ENCODE results near the gene SLC24A3. TPM values are rescaled to one million over a fixed set of nuclear protein-coding genes. Genes with fewer than 3 reads are reported as not detected.

SLC24A3 gene
- total and polyA plus RNA-seq, 2 of the 13 experiments (the other 11 are each of a cell fraction or from before 2014, with no cell fraction given) = not detected

- TF ChIP-seq TRAFD1 (CRISPR knock-in tag; IDR thresholded peaks at IDR 0.05; ENCODE audit: borderline replicate concordance) (0 out of 2 replicates have a peak, but pooled peaks have one; percentile 46), ZNF33B (CRISPR knock-in tag; IDR thresholded peaks at IDR 0.05) (no peak), SALL2 (CRISPR knock-in tag; IDR thresholded peaks at IDR 0.05) (no peak), ZNF674 (CRISPR knock-in tag; IDR thresholded peaks at IDR 0.05; ENCODE audit: low read depth) (no peak), ZNF10 (CRISPR knock-in tag; IDR thresholded peaks at IDR 0.05; ENCODE audit: borderline replicate concordance, low read depth) (no peak), SIN3A (IDR thresholded peaks at IDR 0.05; ENCODE audit: borderline replicate concordance, low read depth, low read length) (peak; percentile 56; the same call in 1 of the 2 replicates), NFKBIZ (CRISPR knock-in tag; IDR thresholded peaks at IDR 0.05) (no peak), CENPX (CRISPR knock-in tag; IDR thresholded peaks at IDR 0.05) (no peak), ZNF788 (CRISPR knock-in tag; IDR thresholded peaks at IDR 0.05; ENCODE audit: borderline replicate concordance) (no peak), ZNF563 (CRISPR knock-in tag; IDR thresholded peaks at IDR 0.05) (peak; percentile 54; the same call in 1 of the 2 replicates), MTF2 (CRISPR knock-in tag; IDR thresholded peaks at IDR 0.05; ENCODE audit: borderline replicate concordance) (peak; percentile 87; the same call in 1 of the 2 replicates), FOXA3 (CRISPR knock-in tag; IDR thresholded peaks at IDR 0.05) (no peak; the same call in 1 of the 2 replicates), MXI1 (IDR thresholded peaks at IDR 0.05; ENCODE audit: borderline replicate concordance, low read depth, low read length) (0 out of 3 replicates have a peak, but pooled peaks have one; percentile 4), SRSF9 (IDR thresholded peaks at IDR 0.05; ENCODE audit: borderline replicate concordance, insufficient read depth, low read depth, low read length, poor library complexity, severe bottlenecking) (no peak), FOXP1 (IDR thresholded peaks at IDR 0.05) (no peak), FOXP1 (CRISPR knock-in tag; IDR thresholded peaks at IDR 0.05) (no peak), ZNF142 (CRISPR knock-in tag; IDR thresholded peaks at IDR 0.05) (peak; percentile 98), EEA1 (CRISPR knock-in tag; IDR thresholded peaks at IDR 0.05; ENCODE audit: borderline replicate concordance) (0 out of 2 replicates have a peak, but pooled peaks have one; percentile 63), XRCC5 (optimal IDR thresholded peaks at IDR 0.05; ENCODE audit: low read length) (peak; percentile 70), CEBPB (IDR thresholded peaks at IDR 0.05; ENCODE audit: borderline replicate concordance, low read depth, low read length) (no peak), ATF7 (IDR thresholded peaks at IDR 0.05) (no peak), ATF7 (CRISPR knock-in tag; IDR thresholded peaks at IDR 0.05) (0 out of 2 replicates have a peak, but pooled peaks have one; percentile 29), HMGA1 (CRISPR knock-in tag; conservative IDR thresholded peaks at IDR 0.05) (no peak), SNAPC5 (CRISPR knock-in tag; IDR thresholded peaks at IDR 0.05; ENCODE audit: borderline replicate concordance) (no peak)
Observed at GRCh38 chr20:19757487-19758132, 545.2 kb downstream of the SLC24A3 start (continued).
